DMS 273 (cell line): Measurements from ENCODE around the gene TRMT1.

ENCODE experiments used
- DNase-seq: peaks from one replicate; lab custom pipeline; 2025; ENCODE audit not compliant: unreplicated experiment; lab: John Stamatoyannopoulos, UW

TRMT1 gene

DNA sequence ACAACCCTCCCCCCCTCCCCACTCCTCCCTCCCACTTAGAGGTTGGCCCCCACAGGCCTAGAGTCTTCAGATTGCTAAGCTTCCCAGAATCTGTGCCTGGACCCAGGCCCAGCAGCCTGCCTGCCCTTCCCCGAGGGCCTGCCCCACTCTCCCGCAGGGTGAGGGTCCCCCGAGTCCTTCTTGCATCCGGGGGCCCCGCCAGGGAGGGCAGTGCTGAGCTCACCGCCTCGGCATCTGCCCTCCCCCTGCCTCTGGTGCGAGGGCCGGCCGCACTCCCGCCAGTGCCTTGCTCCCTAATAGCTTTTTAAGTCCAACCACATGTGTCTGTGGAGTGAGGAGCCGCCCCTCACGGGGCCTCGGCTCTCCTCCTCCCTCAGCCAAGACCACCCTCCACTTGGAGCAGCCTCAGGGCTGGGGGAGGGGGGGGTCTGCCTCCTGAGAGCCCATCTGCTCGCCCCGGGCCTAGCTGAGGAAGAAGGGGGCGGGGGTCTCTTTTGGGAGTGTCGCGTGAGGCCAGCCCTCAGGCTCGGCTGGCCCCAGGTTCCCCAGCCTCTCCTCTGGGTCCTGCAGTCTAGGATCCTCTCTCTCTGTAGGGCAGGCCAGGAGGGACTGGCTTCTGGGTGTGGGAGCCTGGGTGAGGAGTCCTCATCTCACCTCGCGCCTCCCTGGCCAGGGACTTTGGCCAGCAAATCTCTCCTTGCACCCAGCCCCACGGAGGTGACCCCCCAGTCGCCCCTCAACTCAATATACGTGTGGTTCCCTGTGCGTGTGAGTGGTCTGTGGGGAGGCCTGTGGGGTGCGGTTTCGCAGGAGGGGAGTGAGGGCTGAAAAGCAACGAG, 61.1 kb downstream of the TRMT1 start:
- DNase-seq = peak; percentile 52
